ENCODE data around the gene CNPY4.

The CNPY4 gene

GRCh38 chr7:100093054-100093453 is 26.4 kb upstream of the CNPY4 start:
- no peak for DNase-seq

- DNase-seq: no peak
Observed at GRCh38 chr7:100093498-100093897, 25.9 kb upstream of the CNPY4 start.

GRCh38 chr7:100093925-100094486 is 25.4 kb upstream of the CNPY4 start:
- DNase-seq: no peak

- no peak for DNase-seq
Observed at GRCh38 chr7:100095289-100095688, 24.1 kb upstream of the CNPY4 start.

GRCh38 chr7:100095704-100096103 is 23.7 kb upstream of the CNPY4 start:
- no peak for DNase-seq

GRCh38 chr7:100098913-100099312 is 20.5 kb upstream of the CNPY4 start:
- no peak for DNase-seq

- no peak for DNase-seq
Observed at GRCh38 chr7:100099452-100099851, 20.0 kb upstream of the CNPY4 start.

GRCh38 chr7:100100420-100101015 is 18.9 kb upstream of the CNPY4 start:
- DNase-seq: peak; percentile 75 to 84 (median 80)

GRCh38 chr7:100101016-100101862 is 18.2 kb upstream of the CNPY4 start, which contains the start of the genes AP4M1 and MCM7:
AP4M1 (plus strand) TSS chr7:100101643; CDS start chr7:100101715, 72 bp downstream.
MCM7 (minus strand) TSS chr7:100101397; CDS start chr7:100101294, 103 bp downstream.
- DNase-seq: peak; percentile 89 to 92 (median 90)

GRCh38 chr7:100102950-100103840 is 16.2 kb upstream of the CNPY4 start:
- DNase-seq: no peak

GRCh38 chr7:100105534-100105933 is 13.9 kb upstream of the CNPY4 start:
- DNase-seq: no peak

GRCh38 chr7:100106633-100107032 is 12.8 kb upstream of the CNPY4 start:
- no peak for DNase-seq

- no peak for DNase-seq
Observed at GRCh38 chr7:100107125-100107737, 12.2 kb upstream of the CNPY4 start.

GRCh38 chr7:100107890-100108289 is 11.5 kb upstream of the CNPY4 start:
- no peak for DNase-seq

- no peak for DNase-seq
Observed at GRCh38 chr7:100109521-100110163, 9.8 kb upstream of the CNPY4 start.

GRCh38 chr7:100111156-100111555 is 8.3 kb upstream of the CNPY4 start:
- no peak for DNase-seq

- DNase-seq: no peak
Observed at GRCh38 chr7:100111914-100112313, 7.5 kb upstream of the CNPY4 start.

- no peak for DNase-seq
Observed at GRCh38 chr7:100115026-100115425, 4.4 kb upstream of the CNPY4 start.

- DNase-seq: no peak
Observed at GRCh38 chr7:100118388-100119071, 904 bp upstream of the CNPY4 start.

- DNase-seq: peak; percentile 30 to 50 (median 44)
Observed at GRCh38 chr7:100119970-100120732, 717 bp downstream of the CNPY4 start.

GRCh38 chr7:100120733-100121036 is 1.3 kb downstream of the CNPY4 start:
- no peak for DNase-seq
